ENCODE results near the gene FCRL3. TPM values are rescaled to one million over a fixed set of nuclear protein-coding genes. Genes with fewer than 3 reads are reported as not detected.

FCRL3 gene
- total RNA-seq, 1 donor from 2014 or later, result not detected

DNA sequence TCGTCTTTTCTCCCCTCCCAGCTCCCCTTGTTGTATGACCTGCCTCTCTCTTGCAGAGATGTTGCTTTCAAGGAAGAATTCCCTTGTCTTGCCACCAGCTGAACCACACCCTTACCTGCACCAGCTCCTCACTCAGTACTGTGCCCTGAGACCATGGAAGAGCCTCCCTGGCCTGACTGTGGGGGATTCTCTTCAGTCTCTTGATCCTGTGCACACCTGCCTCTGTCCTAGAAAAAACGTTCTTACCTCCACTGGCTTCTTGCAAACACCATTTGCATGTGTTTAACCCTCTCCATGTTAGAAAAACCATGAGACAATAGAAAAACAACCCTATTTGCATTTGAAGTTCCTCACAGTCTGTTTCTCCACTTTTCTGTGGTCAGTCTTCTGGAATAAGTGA, 59.4 kb downstream of the FCRL3 start:
- Histone ChIP-seq H3K36me3 (ENCODE audit: control insufficient read depth in 3 of 3, insufficient read depth in 3 of 3, low read length in 3 of 3) (no peaks in the 10 kb centered on the region), H3K9ac (ENCODE audit: low read depth in 1 of 3, low read length in 3 of 3) (no peak overlapping the region), H3K27ac (ENCODE audit: low read depth, low read length) (no peak overlapping the region), H3K27me3 (ENCODE audit: control insufficient read depth in 3 of 3, insufficient read depth in 3 of 3, low read length in 3 of 3) (no peaks in the 10 kb centered on the region), H3K4me3 (ENCODE audit: low read length in 3 of 3) (no peak overlapping the region), H3K4me1 (ENCODE audit: control insufficient read depth in 3 of 3, insufficient read depth in 3 of 3, low read length in 3 of 3) (no peaks in the 10 kb centered on the region), H3K9me3 (ENCODE audit: control insufficient read depth in 3 of 3, low read length in 3 of 3) (peaks cover 0 to 2% (median 0%) of the 10 kb centered on the region in 3 donors)

DNA sequence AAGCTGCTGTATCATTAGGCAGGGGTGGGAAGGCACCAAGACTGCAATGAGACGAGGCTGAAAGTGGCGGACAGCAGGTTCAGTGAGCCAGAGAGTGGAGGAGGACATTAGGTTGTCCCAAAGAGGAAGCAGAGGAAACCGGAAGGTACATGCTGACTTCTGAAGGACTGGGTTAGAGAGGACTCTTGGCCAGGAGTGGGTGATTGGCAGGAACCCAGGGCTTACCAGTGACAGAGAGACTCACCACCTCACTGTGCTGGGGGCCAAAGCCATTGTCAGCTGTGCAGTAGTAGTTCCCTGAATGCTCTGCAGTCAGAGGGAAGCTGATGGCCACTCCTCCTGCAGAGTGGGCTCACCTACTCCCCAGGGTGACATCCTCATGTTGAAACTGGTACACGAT, 60.8 kb downstream of the FCRL3 start:
- no peak overlapping the region for H3K27ac ChIP-seq (ENCODE audit: low read depth, low read length)
- no peaks in the 10 kb centered on the region for H3K36me3 ChIP-seq (ENCODE audit: control insufficient read depth in 3 of 3, insufficient read depth in 3 of 3, low read length in 3 of 3)
- H3K9me3 ChIP-seq (ENCODE audit: control insufficient read depth in 3 of 3, low read length in 3 of 3), result peaks cover 0 to 2% (median 0%) of the 10 kb centered on the region in 3 donors
- H3K9ac ChIP-seq (ENCODE audit: low read depth in 1 of 3, low read length in 3 of 3), result no peak overlapping the region
- H3K4me3 ChIP-seq (ENCODE audit: low read length in 3 of 3), result no peak overlapping the region
- no peaks in the 10 kb centered on the region for H3K4me1 ChIP-seq (ENCODE audit: control insufficient read depth in 3 of 3, insufficient read depth in 3 of 3, low read length in 3 of 3)
- H3K27me3 ChIP-seq (ENCODE audit: control insufficient read depth in 3 of 3, insufficient read depth in 3 of 3, low read length in 3 of 3), result no peaks in the 10 kb centered on the region

DNA sequence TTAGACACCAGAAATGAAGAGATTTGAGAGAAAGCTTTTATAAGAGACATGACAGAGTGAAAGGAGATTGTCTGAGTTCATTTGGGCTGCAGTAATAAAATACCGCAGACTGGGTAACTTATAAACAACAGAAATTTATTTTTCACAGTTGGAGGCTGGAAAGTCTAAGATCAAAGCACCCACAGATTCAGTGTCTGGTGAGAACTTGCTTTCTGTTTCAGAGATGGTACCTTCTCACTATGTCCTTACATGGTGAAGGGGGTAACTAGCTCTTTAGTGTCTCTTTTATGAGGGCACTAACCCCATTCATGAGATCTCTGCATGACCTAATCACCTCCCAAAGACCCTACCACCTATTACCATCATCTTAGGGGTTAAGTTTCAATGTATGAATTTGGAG, 71.8 kb downstream of the FCRL3 start:
- no peak overlapping the region for H3K9ac ChIP-seq (ENCODE audit: low read depth in 1 of 3, low read length in 3 of 3)
- no peaks in the 10 kb centered on the region for H3K36me3 ChIP-seq (ENCODE audit: control insufficient read depth in 3 of 3, insufficient read depth in 3 of 3, low read length in 3 of 3)
- H3K27ac ChIP-seq (ENCODE audit: low read depth, low read length), result no peak overlapping the region
- H3K4me3 ChIP-seq (ENCODE audit: low read length in 3 of 3), result no peak overlapping the region
- peaks cover 0 to 2% (median 0%) of the 10 kb centered on the region in 3 donors for H3K27me3 ChIP-seq (ENCODE audit: control insufficient read depth in 3 of 3, insufficient read depth in 3 of 3, low read length in 3 of 3)
- no peaks in the 10 kb centered on the region for H3K4me1 ChIP-seq (ENCODE audit: control insufficient read depth in 3 of 3, insufficient read depth in 3 of 3, low read length in 3 of 3)
- H3K9me3 ChIP-seq (ENCODE audit: control insufficient read depth in 3 of 3, low read length in 3 of 3), result no peaks in the 10 kb centered on the region

Other genes with a start within 250 kb of the FCRL3 start
- not detected for gene FCRL5, start 148.3 kb downstream of the FCRL3 start, total RNA-seq
- not detected for gene FCRL4, start 102.7 kb downstream of the FCRL3 start, total RNA-seq
- gene FCRL2, start 76.4 kb upstream of the FCRL3 start, total RNA-seq, result not detected
- gene FCRL1, start 119.4 kb upstream of the FCRL3 start, total RNA-seq, result under 0.01 TPM
- not detected for gene CD5L, start 141.0 kb upstream of the FCRL3 start, total RNA-seq